GM19328 (cell line): ENCODE results near the gene RTKN.
"Not testable (repeated sequence)": the region's sequence is repeated elsewhere in the genome, so short reads cannot be mapped to it uniquely, and the experiment has no call there.

Experiments used
- ATAC-seq: cut with Tn5 transposase; IDR thresholded peaks from one replicate; pipeline ENCODE4 v1.9.1; 2021; ENCODE audit warnings: mild to moderate bottlenecking, moderate library complexity; ENCODE audit not compliant: unreplicated experiment

RTKN gene

GRCh38 chr2:74420443-74421103, 21.2 kb downstream of the RTKN start:
- not testable (repeated sequence) for ATAC-seq

- ATAC-seq: no peak
Measured at GRCh38 chr2:74420006-74420405, 21.7 kb downstream of the RTKN start.

GRCh38 chr2:74419345-74419744, 22.4 kb downstream of the RTKN start:
- ATAC-seq: no peak

- ATAC-seq: no peak
Measured at GRCh38 chr2:74418312-74418711, 23.4 kb downstream of the RTKN start.

GRCh38 chr2:74417763-74418162, 24.0 kb downstream of the RTKN start:
- ATAC-seq: no peak

- no peak for ATAC-seq
Measured at GRCh38 chr2:74417197-74417596, 24.5 kb downstream of the RTKN start.

- ATAC-seq: no peak
Measured at GRCh38 chr2:74416778-74417177, 25.0 kb downstream of the RTKN start.

GRCh38 chr2:74415762-74416395, 25.9 kb downstream of the RTKN start:
- ATAC-seq: no peak

- no peak for ATAC-seq
Measured at GRCh38 chr2:74414881-74415761, 26.6 kb downstream of the RTKN start.

GRCh38 chr2:74414441-74414840, 27.3 kb downstream of the RTKN start:
- no peak for ATAC-seq

GRCh38 chr2:74413001-74413698, 28.6 kb downstream of the RTKN start:
- no peak for ATAC-seq

GRCh38 chr2:74407682-74408081, 34.1 kb downstream of the RTKN start:
- ATAC-seq: no peak

GRCh38 chr2:74406035-74406434, 35.7 kb downstream of the RTKN start:
- no peak for ATAC-seq

- ATAC-seq: no peak
Measured at GRCh38 chr2:74401891-74402290, 39.8 kb downstream of the RTKN start.

GRCh38 chr2:74399785-74400184, 42.0 kb downstream of the RTKN start:
- ATAC-seq: no peak

GRCh38 chr2:74396149-74396548, 45.6 kb downstream of the RTKN start:
- no peak for ATAC-seq

GRCh38 chr2:74393525-74393924, 48.2 kb downstream of the RTKN start:
- no peak for ATAC-seq

GRCh38 chr2:74392449-74392743, 49.3 kb downstream of the RTKN start:
- ATAC-seq: no peak

- peak; percentile 58 for ATAC-seq
Measured at GRCh38 chr2:74391580-74392448, 49.9 kb downstream of the RTKN start.

- ATAC-seq: no peak
Measured at GRCh38 chr2:74391209-74391579, 50.5 kb downstream of the RTKN start.

GRCh38 chr2:74390606-74391005, 51.1 kb downstream of the RTKN start:
- ATAC-seq: no peak
